ENCODE results near the gene CLEC4G.

- TF ChIP-seq CTCF (conservative IDR thresholded peaks at IDR 0.05; ENCODE audit: low read depth, low read length) (no peak), EZH2phosphoT487 (IDR thresholded peaks at IDR 0.05; ENCODE audit: borderline replicate concordance, low read length) (no peak)
Observed at GRCh38 chr19:7699003-7699402, 32.9 kb downstream of the CLEC4G start.

Measured in PC-3 (cell line).